GM21786 (cell line): ENCODE data around the gene ENTPD1.

Experiments used
- ATAC-seq: cut with Tn5 transposase; IDR thresholded peaks from one replicate; pipeline ENCODE4 v1.9.1; 2021; ENCODE audit not compliant: unreplicated experiment

The ENTPD1 gene

GRCh38 chr10:95820363-95820762 lies 64.4 kb downstream of the ENTPD1 start:
- ATAC-seq, result no peak

- ATAC-seq, result no peak
These were observed 65.8 kb downstream of the ENTPD1 start for GRCh38 chr10:95821720-95822119.

GRCh38 chr10:95830044-95830443 lies 74.1 kb downstream of the ENTPD1 start:
- no peak for ATAC-seq

DNA sequence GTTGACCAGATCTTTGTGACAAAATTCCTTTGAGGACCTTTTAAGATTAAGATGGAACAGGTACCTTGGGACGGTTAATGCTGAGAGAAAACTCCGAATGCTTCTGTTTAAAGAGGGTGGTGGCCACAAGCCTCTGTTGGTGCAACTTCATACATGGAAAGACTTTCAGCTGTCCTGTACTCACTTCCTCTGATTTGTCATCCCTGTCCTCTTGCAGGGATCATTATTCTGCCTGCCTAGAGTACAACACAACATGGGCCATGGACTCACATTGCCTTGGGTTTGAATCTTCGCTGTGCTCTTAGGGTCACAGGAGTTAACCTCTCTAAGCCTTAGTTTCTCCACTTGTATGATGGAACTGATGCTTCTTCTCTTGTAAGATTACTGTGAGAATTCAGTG lies 75.1 kb downstream of the ENTPD1 start:
- no peak for ATAC-seq

DNA sequence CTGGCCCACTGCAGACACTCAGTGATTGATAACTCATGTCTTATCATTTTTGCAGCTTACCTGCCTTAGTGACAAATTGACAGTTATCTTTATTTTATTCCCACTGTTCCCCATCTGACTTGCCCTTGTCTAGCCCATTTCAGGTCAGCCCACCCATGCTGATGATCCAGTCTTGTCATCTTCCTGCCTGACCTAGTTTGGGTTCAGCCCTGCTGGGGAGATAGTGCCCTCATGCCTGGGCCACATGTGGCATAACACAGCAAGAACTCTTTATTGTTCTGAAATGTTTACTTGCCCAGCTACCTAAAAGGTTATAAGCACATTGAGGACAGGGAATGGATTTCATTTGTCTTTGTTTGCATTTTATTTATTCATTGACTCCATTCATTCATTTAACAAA lies 75.6 kb downstream of the ENTPD1 start:
- no peak for ATAC-seq

GRCh38 chr10:95832216-95833041 lies 76.5 kb downstream of the ENTPD1 start:
- peak; percentile 91 for ATAC-seq

DNA sequence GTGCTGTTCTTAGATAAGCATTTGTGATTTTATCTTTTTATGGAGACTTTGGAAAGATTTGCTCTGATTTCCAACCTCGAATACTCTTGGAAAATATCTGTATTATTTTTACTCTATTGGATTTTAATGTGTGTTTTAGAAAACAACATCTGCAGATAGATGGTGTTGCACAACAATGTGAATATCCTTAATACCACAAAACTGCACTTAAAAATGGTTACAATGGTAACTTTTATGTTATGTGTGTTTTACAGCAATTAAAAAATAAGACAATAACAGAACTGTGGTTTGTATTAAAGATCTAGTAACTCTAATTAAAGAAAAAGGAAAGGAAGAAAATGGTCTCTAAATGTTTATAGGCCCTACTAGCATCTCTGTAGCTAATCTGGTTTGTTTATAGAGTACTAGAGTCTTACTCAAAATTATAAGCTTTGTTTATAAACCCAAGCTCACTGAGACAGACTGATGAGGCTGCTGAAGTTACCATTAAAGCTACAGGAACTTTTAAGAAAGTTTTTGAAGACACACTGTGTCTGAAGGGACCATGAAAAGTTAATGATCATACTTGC lies 77.2 kb downstream of the ENTPD1 start:
- no peak for ATAC-seq

DNA sequence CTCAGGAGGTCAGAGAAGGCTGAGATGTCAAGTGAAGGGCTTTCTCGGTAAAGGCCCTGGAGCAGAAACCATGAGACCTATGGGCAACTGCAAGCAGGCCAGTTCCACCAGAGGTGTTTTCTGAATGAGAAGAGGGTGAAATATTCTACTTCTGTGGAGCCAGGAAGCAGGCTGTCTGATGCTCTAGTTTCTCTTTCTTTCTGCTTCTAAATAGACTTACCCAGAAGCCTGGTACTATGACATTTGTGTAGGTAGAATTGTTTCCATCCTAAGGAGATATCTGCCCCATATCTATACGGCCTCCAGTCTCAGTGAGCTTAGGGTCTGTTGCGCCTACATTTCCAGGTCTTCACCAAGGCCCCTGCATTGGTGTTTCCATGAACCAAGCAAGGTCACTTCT lies 78.4 kb downstream of the ENTPD1 start:
- ATAC-seq, result no peak

DNA sequence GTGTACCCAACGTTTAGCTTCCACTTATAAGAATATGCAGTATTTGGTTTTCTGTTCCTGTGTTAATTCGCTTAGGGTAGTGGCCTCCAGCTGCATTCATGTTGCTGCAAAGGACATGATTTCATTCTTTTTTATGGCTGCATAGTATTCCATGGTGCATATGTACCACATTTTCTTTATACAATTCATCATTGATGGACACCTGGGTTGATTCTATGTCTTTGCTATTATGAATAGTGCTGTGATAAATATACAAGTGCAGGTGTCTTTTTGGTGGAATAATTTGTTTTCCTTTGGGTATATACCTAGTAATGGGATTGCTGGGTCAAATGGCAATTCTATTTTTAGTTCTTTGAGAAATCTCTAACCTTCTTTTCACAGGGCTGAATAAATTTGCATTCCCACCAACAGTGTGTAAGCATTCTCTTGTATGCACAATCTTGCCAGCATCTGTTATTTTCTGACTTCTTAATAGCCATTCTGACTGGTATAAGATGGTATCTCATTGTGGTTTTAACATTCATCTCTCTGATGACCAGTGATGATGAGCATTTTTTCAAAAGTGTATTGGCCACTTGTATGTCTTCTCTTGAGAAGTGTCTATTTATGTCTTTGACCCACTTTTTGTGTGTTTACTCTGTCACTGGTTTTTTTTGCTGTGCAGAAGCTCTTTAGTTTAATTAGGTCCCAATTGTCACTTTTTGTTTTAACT lies 79.3 kb downstream of the ENTPD1 start:
- no peak for ATAC-seq

- ATAC-seq, result no peak
These were observed 79.9 kb downstream of the ENTPD1 start for GRCh38 chr10:95835911-95836310.

DNA sequence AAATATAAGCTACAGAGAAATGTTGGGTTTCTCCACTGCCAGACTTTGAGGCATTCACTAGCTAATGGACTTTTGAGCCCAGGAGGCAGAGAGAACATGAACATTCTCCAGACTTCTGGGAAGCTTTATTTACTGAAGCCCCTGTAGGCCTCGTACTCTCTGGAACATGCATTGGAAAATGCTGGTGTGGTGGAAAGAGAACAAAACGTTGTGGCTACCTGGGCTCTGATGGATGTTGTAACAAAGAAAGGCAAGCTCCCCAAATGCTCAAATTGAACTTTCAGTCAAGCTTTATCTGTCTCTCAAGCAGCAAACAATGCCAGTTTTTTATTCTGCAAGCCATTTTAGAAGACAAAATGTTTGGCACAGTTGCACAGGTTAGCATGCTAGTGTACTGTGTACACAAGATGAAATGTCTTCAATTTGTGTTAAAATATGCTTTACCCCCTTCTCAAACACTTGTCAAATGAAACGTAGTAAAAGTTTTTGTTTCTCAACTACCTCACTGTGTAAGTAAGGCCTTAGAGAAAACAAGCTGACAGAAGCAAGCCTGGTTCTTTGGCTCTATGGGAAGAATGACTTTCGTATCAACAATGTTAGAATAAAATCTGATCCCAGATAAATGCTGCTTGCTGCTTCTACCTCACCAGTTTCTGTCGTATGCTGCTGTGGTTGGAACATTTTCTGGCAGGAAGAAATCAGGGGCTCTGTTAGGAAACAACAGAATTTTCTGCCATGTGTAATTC lies 80.8 kb downstream of the ENTPD1 start:
- no peak for ATAC-seq

DNA sequence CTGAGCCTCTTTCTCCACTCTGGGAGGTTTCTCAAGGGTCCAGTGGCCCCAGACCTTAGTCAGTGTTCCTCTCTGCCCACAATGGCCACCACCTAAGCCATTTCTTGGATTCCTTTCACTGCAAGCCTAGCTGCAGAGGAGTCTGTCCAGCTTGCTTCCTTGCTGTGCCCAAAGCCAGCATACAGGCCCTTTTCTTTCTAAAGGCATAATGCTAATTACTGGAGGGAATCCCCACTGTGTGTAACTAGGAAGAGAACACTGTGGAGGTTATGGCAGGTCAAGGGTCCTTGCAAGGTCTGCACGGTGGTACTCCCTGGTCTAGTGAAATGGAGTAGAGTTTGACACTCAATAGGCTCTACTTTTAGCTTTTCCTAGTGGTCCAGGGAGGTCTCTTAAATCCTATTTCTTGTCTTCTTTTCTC lies 81.4 kb downstream of the ENTPD1 start:
- ATAC-seq, result peak; percentile 11

GRCh38 chr10:95837783-95838182 lies 81.8 kb downstream of the ENTPD1 start:
- ATAC-seq, result peak; percentile 33

GRCh38 chr10:95840121-95840520 lies 84.2 kb downstream of the ENTPD1 start:
- ATAC-seq, result no peak

GRCh38 chr10:95840681-95841080 lies 84.7 kb downstream of the ENTPD1 start:
- no peak for ATAC-seq

DNA sequence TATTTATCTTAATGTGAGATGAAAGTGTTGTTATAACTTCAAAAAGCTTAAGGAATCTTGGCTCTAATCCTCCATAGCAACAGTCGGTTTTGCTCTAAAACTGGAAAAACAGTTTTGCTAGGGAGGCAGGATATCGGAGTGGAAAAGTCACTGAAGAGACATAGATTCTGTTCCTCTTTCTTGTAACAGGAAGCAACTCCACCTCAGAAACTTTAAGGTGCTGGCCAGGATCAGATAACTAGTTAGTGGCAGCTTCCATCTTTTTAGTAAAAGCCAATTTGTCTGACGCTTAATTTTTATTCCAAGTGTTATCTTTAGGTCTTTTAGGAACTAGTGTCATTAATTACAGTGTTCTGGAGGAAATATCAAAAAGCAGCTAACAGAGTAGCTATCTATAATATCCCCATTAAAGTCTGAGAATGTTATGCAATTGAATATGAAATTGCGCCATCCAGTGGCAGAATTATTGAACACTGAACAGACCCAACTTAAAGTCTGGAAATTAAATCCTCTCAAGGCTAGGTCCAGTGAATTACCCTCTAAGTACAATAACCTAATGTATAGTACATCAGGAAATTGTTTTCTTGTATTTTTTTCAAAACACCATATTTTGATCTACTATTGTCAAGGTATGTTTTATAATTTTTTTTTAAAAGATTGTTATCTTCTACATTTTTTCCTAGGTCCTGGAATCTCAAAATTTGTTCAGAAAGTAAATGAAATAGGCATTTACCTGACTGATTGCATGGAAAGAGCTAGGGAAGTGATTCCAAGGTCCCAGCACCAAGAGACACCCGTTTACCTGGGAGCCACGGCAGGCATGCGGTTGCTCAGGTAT lies 85.9 kb downstream of the ENTPD1 start:
- ATAC-seq, result peak; percentile 39

GRCh38 chr10:95845411-95845810 lies 89.4 kb downstream of the ENTPD1 start:
- no peak for ATAC-seq

- ATAC-seq, result no peak
These were observed 91.0 kb downstream of the ENTPD1 start for GRCh38 chr10:95847007-95847406.

GRCh38 chr10:95848841-95849240 lies 92.9 kb downstream of the ENTPD1 start:
- ATAC-seq, result no peak

DNA sequence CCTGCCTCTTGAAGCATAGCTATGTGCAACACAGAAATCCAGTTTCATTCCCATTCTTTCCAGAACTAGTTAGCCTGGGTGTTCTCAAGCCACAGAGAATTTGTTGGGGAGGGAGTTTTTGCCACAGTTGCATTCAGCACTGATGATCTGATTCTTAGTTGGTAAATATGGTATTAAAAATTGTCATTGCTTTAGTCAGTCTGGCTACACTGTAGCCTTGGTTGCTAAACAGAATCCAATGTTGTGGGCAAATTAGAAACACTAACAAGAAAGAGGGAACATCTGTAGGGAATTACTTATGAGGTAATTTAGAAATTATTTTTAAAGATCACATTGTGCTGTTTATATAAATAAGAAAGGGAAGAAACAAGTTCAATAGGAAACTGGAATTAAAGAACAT lies 94.8 kb downstream of the ENTPD1 start:
- ATAC-seq, result no peak
